PC-3 (cell line): Measurements from ENCODE around the gene TTC1. TPM values are rescaled to one million over a fixed set of nuclear protein-coding genes. Genes with fewer than 3 reads are reported as not detected.

Source experiments
- ATAC-seq: fragments of 200-7000 bp; cut with Tn5 transposase; 2 replicates; pipeline ENCODE4 v1.9.1; 2020; ENCODE audit warnings: mild to moderate bottlenecking, moderate library complexity
- BruUV-seq: library from RNA; stranded (reverse); fragments of 400-500 nt; replicated peaks from 2 replicates; lab custom pipeline; 2021; lab: Mats Ljungman, UMichigan
- CTCF ChIA-PET: fragments of 300-600 bp; sonication (Branson Sonifier 250); formaldehyde crosslinking; loops from one replicate; lab custom pipeline; 2022; ENCODE audit warnings: antibody characterized with exemption; lab: Charles Lee
- POLR2A ChIA-PET: fragments of 300-600 bp; sonication (Branson Sonifier 250); formaldehyde crosslinking; loops from one replicate; lab custom pipeline; 2022; ENCODE audit warnings: antibody characterized with exemption; ENCODE audit not compliant: unreplicated experiment; lab: Charles Lee
- DNase-seq: peaks from one replicate; pipeline ENCODE4 v3.0.0-alpha.2; 2015
- H2AFZ ChIP-seq: fragments of 300-600 bp; sonication (generic); 2 replicates; pipeline ENCODE4 v1.6.0; 2016; ENCODE audit warnings: antibody characterized with exemption, low read length
- H3F3A ChIP-seq: fragments of 300-600 bp; sonication (generic); one replicate; pipeline ENCODE4 v1.6.0; 2017; ENCODE audit warnings: antibody characterized with exemption, low read length, control low read depth, mild to moderate bottlenecking; ENCODE audit not compliant: unreplicated experiment
- H3K27ac ChIP-seq: fragments of 300-600 bp; sonication (generic); 2 replicates; pipeline ENCODE4 v1.5.1; 2016; ENCODE audit warnings: mild to moderate bottlenecking, low read length
- H3K27me3 ChIP-seq: fragments of 300-600 bp; sonication (generic); 2 replicates; pipeline ENCODE4 v1.6.1; 2016; ENCODE audit warnings: low read length, mixed read lengths
- H3K36me3 ChIP-seq: fragments of 300-600 bp; sonication (generic); 2 replicates; pipeline ENCODE4 v1.6.1; 2016; ENCODE audit warnings: low read depth, mixed run types, low read length, mixed read lengths
- H3K4me1 ChIP-seq: fragments of 300-600 bp; sonication (generic); 2 replicates; pipeline ENCODE4 v1.5.1; 2016; ENCODE audit warnings: low read length; ENCODE audit not compliant: insufficient read depth
- H3K4me2 ChIP-seq: fragments of 300-600 bp; sonication (generic); 2 replicates; pipeline ENCODE4 v1.6.0; 2016; ENCODE audit warnings: low read length
- H3K4me3 ChIP-seq: fragments of 300-600 bp; sonication (generic); 2 replicates; pipeline ENCODE4 v1.5.1; 2016; ENCODE audit warnings: mild to moderate bottlenecking, low read length, mixed read lengths
- H3K79me2 ChIP-seq: fragments of 300-600 bp; sonication (generic); 2 replicates; pipeline ENCODE4 v1.6.1; 2017; ENCODE audit warnings: low read length, mixed read lengths
- H3K9ac ChIP-seq: fragments of 300-600 bp; sonication (generic); 2 replicates; pipeline ENCODE4 v1.6.0; 2016; ENCODE audit warnings: mild to moderate bottlenecking, low read length
- H3K9me2 ChIP-seq: fragments of 300-600 bp; sonication (generic); replicated peaks from 2 replicates; pipeline ENCODE4 v1.6.1; 2016; ENCODE audit warnings: mixed run types, low read length, mixed read lengths
- H3K9me3 ChIP-seq: fragments of 300-600 bp; sonication (generic); 2 replicates; pipeline ENCODE4 v1.6.1; 2016; ENCODE audit warnings: low read length, mixed read lengths
- H4K20me1 ChIP-seq: fragments of 300-600 bp; sonication (generic); 2 replicates; pipeline ENCODE4 v1.6.1; 2016; ENCODE audit warnings: low read length, mixed read lengths
- CTCF ChIP-seq: fragments of 300-600 bp; sonication (generic); conservative IDR thresholded peaks from 2 replicates; pipeline ENCODE4 v1.5.1; 2017; ENCODE audit warnings: antibody characterized with exemption, low read depth, mild to moderate bottlenecking, low read length
- EZH2 ChIP-seq: fragments of 300-600 bp; sonication (generic); IDR thresholded peaks from one replicate; pipeline ENCODE4 v1.6.1; 2017; ENCODE audit warnings: antibody characterized with exemption, mild to moderate bottlenecking, low read length; ENCODE audit not compliant: unreplicated experiment
- EZH2phosphoT487 ChIP-seq: fragments of 300-600 bp; sonication (generic); IDR thresholded peaks from 2 replicates; pipeline ENCODE4 v1.6.1; 2018; ENCODE audit warnings: mild to moderate bottlenecking, antibody characterized with exemption, low read length, borderline replicate concordance
- intact Hi-C: fragments of 100-400 bp; cut with micrococcal nuclease; formaldehyde crosslinking; loops from 2 replicates; pipeline ENCODE4 v1.9.0; 2023
- total RNA-seq: library from RNA; depleted of rRNA; stranded (reverse); fragments of >200 nt; gene quantifications from 2 replicates; pipeline ENCODE4 v1.2.3, GENCODE V29; 2014

TTC1 gene
- total RNA-seq, 1 experiment from 2014 or later, result 61.4 TPM

DNA sequence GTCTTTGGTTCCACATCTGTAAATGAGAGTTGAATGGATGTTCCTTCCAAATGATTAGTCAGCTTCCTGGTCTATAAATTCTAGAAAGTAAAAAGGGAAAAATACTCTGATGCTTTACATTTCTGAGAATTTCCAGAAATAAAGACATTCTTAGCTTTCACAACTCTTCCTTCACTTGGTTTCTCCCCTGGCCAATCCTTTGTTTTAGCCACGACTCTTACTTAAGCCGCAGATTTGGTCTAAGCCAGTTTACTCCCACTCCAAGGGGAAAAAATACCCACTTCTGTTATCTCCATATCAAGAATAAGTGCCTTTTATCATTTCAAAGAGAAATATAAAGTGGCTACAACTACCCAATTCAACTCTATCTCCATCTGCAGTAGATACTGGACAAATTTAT is 80.6 kb downstream of the TTC1 start:
- H3K4me3 ChIP-seq, result no peak overlapping the region
- H3K9me2 ChIP-seq, result no peaks in the 10 kb centered on the region
- no TSS peak for BruUV-seq
- CTCF ChIA-PET, result no interaction called here
- ATAC-seq, result peak; percentile 49
- H3K27ac ChIP-seq, result no peak overlapping the region
- POLR2A ChIA-PET, result no interaction called here
- H4K20me1 ChIP-seq, result no peaks in the 10 kb centered on the region
- no peak overlapping the region for H3K4me2 ChIP-seq
- no peaks in the 10 kb centered on the region for H3K9me3 ChIP-seq
- no peaks in the 10 kb centered on the region for H3K27me3 ChIP-seq
- intact Hi-C loops, result no loop called here
- no peaks in the 10 kb centered on the region for H3F3A ChIP-seq
- peaks cover 17% of the 10 kb centered on the region for H3K36me3 ChIP-seq
- no peak for DNase-seq
- no peaks in the 10 kb centered on the region for H3K4me1 ChIP-seq
- H2AFZ ChIP-seq, result no peak overlapping the region
- no peak overlapping the region for H3K9ac ChIP-seq
- no peak for TF ChIP-seq EZH2
- no peak for TF ChIP-seq EZH2phosphoT487
- no peak for TF ChIP-seq CTCF
- H3K79me2 ChIP-seq, result no peaks in the 10 kb centered on the region

- Histone ChIP-seq H3K79me2 (peaks cover under 1% of the 10 kb centered on the region; the same call in 1 of the 2 replicates), H2AFZ (no peak overlapping the region), H3K4me2 (no peak overlapping the region), H3K9ac (no peak overlapping the region), H3K36me3 (peaks cover 17% of the 10 kb centered on the region), H3K9me2 (no peaks in the 10 kb centered on the region), H3K4me3 (no peak overlapping the region), H3F3A (no peaks in the 10 kb centered on the region), H3K4me1 (no peaks in the 10 kb centered on the region), H3K9me3 (no peaks in the 10 kb centered on the region), H4K20me1 (no peaks in the 10 kb centered on the region), H3K27me3 (no peaks in the 10 kb centered on the region), H3K27ac (no peak overlapping the region)
- TF ChIP-seq EZH2phosphoT487, result no peak
- TF ChIP-seq CTCF, result no peak
- TF ChIP-seq EZH2, result no peak
- POLR2A ChIA-PET, result no interaction called here
- ATAC-seq (no peak), DNase-seq (no peak)
- no TSS peak for BruUV-seq
- intact Hi-C loops, result no loop called here
- CTCF ChIA-PET, result no interaction called here
These were observed 81.1 kb downstream of the TTC1 start for GRCh38 chr5:160090059-160090458.

DNA sequence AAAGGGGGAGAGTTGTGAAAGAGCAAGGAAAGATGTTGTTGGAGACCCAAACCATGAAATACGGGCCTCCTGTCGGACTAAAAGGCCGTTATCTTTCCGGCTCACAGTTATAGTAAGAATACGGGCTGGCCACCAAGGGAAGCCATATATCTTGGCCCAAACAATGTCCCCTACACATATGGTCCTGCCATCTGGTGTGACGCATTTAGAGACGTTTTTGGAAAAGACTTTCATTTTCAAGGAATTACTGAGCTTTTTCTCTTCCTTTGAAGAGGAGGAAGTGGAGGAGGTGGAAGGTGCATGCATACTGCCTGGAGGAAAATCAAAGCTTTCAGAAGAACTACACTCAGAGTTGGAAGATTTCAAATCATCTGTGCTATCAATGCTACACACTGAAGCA is 83.6 kb downstream of the TTC1 start:
- Histone ChIP-seq H3K9ac (no peak overlapping the region), H3K4me3 (no peak overlapping the region), H3K4me1 (no peaks in the 10 kb centered on the region), H3F3A (no peaks in the 10 kb centered on the region), H2AFZ (no peak overlapping the region), H3K4me2 (no peak overlapping the region), H3K9me3 (no peaks in the 10 kb centered on the region), H3K79me2 (peaks cover 13% of the 10 kb centered on the region), H3K27me3 (no peaks in the 10 kb centered on the region), H3K9me2 (no peaks in the 10 kb centered on the region), H3K36me3 (peaks cover 17% of the 10 kb centered on the region), H4K20me1 (no peaks in the 10 kb centered on the region), H3K27ac (no peak overlapping the region)
- intact Hi-C loops, result no loop called here
- TF ChIP-seq CTCF (no peak), EZH2 (no peak), EZH2phosphoT487 (no peak)
- CTCF ChIA-PET, result interaction anchor here (0.6 kb wide), 1 partner anchor 298 kb away, joined by 4 read pairs; no protein-coding TSS in a partner anchor
- ATAC-seq, result no peak
- no TSS peak for BruUV-seq
- POLR2A ChIA-PET, result no interaction called here
- DNase-seq, result no peak
